Tibial nerve (tissue), 4 donors: Measurements from ENCODE around the gene GINS2. TPM values are rescaled to one million over a fixed set of nuclear protein-coding genes. Genes with fewer than 3 reads are reported as not detected.

Experiments
- DNase-seq, 2 donors: peaks; one replicate each; pipeline ENCODE4 v3.0.0-alpha.2; 2019; ENCODE audit warnings: low spot score in 2 of 2
- H3K27ac ChIP-seq, 4 donors: fragments of 200-600 bp; sonication (generic) in 3 of 4; one replicate each; pipeline ENCODE4 v1.5.1; 2017 to 2019; ENCODE audit warnings: mild to moderate bottlenecking in 1 of 4
- H3K27me3 ChIP-seq, 2 donors: fragments of 200-600 bp; sonication (generic) in 1 of 2; one replicate each; pipeline versions ENCODE4 v1.5.1 to v1.6.0; 2017 to 2019
- H3K36me3 ChIP-seq, 3 donors: fragments of 200-600 bp; sonication (generic); one replicate each; pipeline ENCODE4 v1.5.1; 2018 to 2019
- H3K4me1 ChIP-seq, 4 donors: fragments of 200-600 bp; sonication (generic) in 3 of 4; one replicate each; pipeline ENCODE4 v1.5.1; 2017 to 2019
- H3K4me3 ChIP-seq, 4 donors: fragments of 200-600 bp; sonication (generic) in 3 of 4; one replicate each; pipeline ENCODE4 v1.5.1; 2017 to 2019; ENCODE audit warnings: mild to moderate bottlenecking in 1 of 4, moderate library complexity in 1 of 4
- H3K9me3 ChIP-seq, 4 donors: fragments of 200-600 bp; sonication (generic) in 3 of 4; one replicate each; pipeline ENCODE4 v1.5.1; 2017 to 2019
- CTCF ChIP-seq, 5 experiments: fragments of 200-600 bp in 3 of 5; fragments of 450-650 bp in 2 of 5; sonication (generic) in 3 of 5; IDR thresholded peaks; one replicate each; pipeline ENCODE4 v1.5.1; 2016 to 2019; ENCODE audit warnings: antibody characterized with exemption in 5 of 5, mild to moderate bottlenecking in 3 of 5, moderate library complexity in 2 of 5
- EP300 ChIP-seq, 2 donors: sonication (generic); formaldehyde crosslinking; IDR thresholded peaks; one replicate each; pipeline ENCODE4 v1.6.1; 2017; ENCODE audit warnings: antibody characterized with exemption in 2 of 2, mild to moderate bottlenecking in 1 of 2
- POLR2A ChIP-seq, 2 donors: fragments of 450-650 bp; IDR thresholded peaks; one replicate each; pipeline ENCODE4 v1.6.1; 2017; ENCODE audit warnings: antibody characterized with exemption in 2 of 2, mild to moderate bottlenecking in 2 of 2, moderate library complexity in 2 of 2
- WGBS, 2 donors: methylation state at CpG; one replicate each; pipeline ENCODE4 v1.1.5; 2018; 5-methylcytosine and 5-hydroxymethylcytosine counted together
- total RNA-seq, 4 donors: library from RNA; depleted of rRNA; stranded (reverse); fragments of >200 nt; gene quantifications; one replicate each; pipeline ENCODE4 v1.1.0, GENCODE V29; 2016

GINS2 gene
- total RNA-seq, 4 donors from 2014 or later = 0.20 to 0.66 TPM; not detected in 2

- H3K4me1 ChIP-seq = peaks cover 0 to 32% (median 11%) of the 10 kb centered on the region in 4 donors
- no peak overlapping the region for H3K4me3 ChIP-seq
- DNase-seq = no peak
- WGBS, 2 donors = 23 to 30% methylated on average over 9 of the region's 9 CpGs
- peaks cover 0 to 2% of the 10 kb centered on the region in 2 donors for H3K27me3 ChIP-seq
- no peak for TF ChIP-seq POLR2A (IDR thresholded peaks at IDR 0.05)
- no peak for TF ChIP-seq CTCF (IDR thresholded peaks at IDR 0.05)
- no peak for TF ChIP-seq EP300 (IDR thresholded peaks at IDR 0.05)
- H3K27ac ChIP-seq = peak overlapping the region in 1 of 4 donors; percentile 33
- peaks cover 0 to 12% (median 0%) of the 10 kb centered on the region in 4 donors for H3K9me3 ChIP-seq
- H3K36me3 ChIP-seq = peaks cover 0 to 5% (median 0%) of the 10 kb centered on the region in 3 donors
These were observed 27.4 kb upstream of the GINS2 start for GRCh38 chr16:85716022-85716679.

- 47 to 48% methylated on average over 21 to 22 of the region's 22 CpGs for WGBS, 2 donors
- Histone ChIP-seq H3K9me3 (peaks cover 0 to 12% (median 0%) of the 10 kb centered on the region in 4 donors), H3K27ac (no peak overlapping the region), H3K4me3 (no peak overlapping the region), H3K36me3 (peaks cover 0 to 5% (median 0%) of the 10 kb centered on the region in 3 donors), H3K4me1 (peaks cover 0 to 32% (median 11%) of the 10 kb centered on the region in 4 donors), H3K27me3 (peaks cover 0 to 2% of the 10 kb centered on the region in 2 donors)
- TF ChIP-seq POLR2A (IDR thresholded peaks at IDR 0.05) (no peak), CTCF (IDR thresholded peaks at IDR 0.05) (no peak), EP300 (IDR thresholded peaks at IDR 0.05) (no peak)
- DNase-seq = no peak
These were observed 26.6 kb upstream of the GINS2 start for GRCh38 chr16:85715169-85716021.

- WGBS, 2 donors = 48 to 58% methylated on average over 9 of the region's 9 CpGs
- DNase-seq = no peak
- H3K36me3 ChIP-seq = peaks cover 0 to 5% (median 0%) of the 10 kb centered on the region in 3 donors
- H3K27me3 ChIP-seq = peaks cover 0 to 2% of the 10 kb centered on the region in 2 donors
- TF ChIP-seq CTCF (IDR thresholded peaks at IDR 0.05) (no peak), POLR2A (IDR thresholded peaks at IDR 0.05) (no peak), EP300 (IDR thresholded peaks at IDR 0.05) (no peak)
- H3K9me3 ChIP-seq = peaks cover 0 to 12% (median 0%) of the 10 kb centered on the region in 4 donors
- no peak overlapping the region for H3K27ac ChIP-seq
- no peak overlapping the region for H3K4me3 ChIP-seq
- H3K4me1 ChIP-seq = peaks cover 0 to 27% (median 8%) of the 10 kb centered on the region in 4 donors
These were observed 24.0 kb upstream of the GINS2 start for GRCh38 chr16:85712801-85713200.

GRCh38 chr16:85711982-85712587 is 23.3 kb upstream of the GINS2 start:
- peaks cover 0 to 12% (median 0%) of the 10 kb centered on the region in 4 donors for H3K9me3 ChIP-seq
- no peak overlapping the region for H3K4me3 ChIP-seq
- WGBS, 2 donors = 90 to 97% methylated on average over 6 of the region's 6 CpGs
- peaks cover 0 to 20% (median 7%) of the 10 kb centered on the region in 4 donors for H3K4me1 ChIP-seq
- H3K36me3 ChIP-seq = peaks cover 0 to 5% (median 0%) of the 10 kb centered on the region in 3 donors
- no peak for TF ChIP-seq CTCF (IDR thresholded peaks at IDR 0.05)
- TF ChIP-seq EP300 (IDR thresholded peaks at IDR 0.05) = no peak
- TF ChIP-seq POLR2A (IDR thresholded peaks at IDR 0.05) = no peak
- peaks cover 0 to 2% of the 10 kb centered on the region in 2 donors for H3K27me3 ChIP-seq
- no peak overlapping the region for H3K27ac ChIP-seq
- no peak for DNase-seq
